DND-41 (cell line): ENCODE measurements around the gene KRT77.

Experiments
- EZH2 ChIP-seq: IDR thresholded peaks from 3 replicates; pipeline ENCODE4 v1.6.1; 2012; ENCODE audit warnings: borderline replicate concordance, low read depth, mild to moderate bottlenecking, moderate library complexity, low read length, inconsistent platforms; ENCODE audit not compliant: severe bottlenecking
- TF ChIP-seq, protein P1 (sequence below): IDR thresholded peaks from 2 replicates; pipeline ENCODE4 v1.5.1; 2012; ENCODE audit warnings: borderline replicate concordance, low read length, moderate library complexity, mild to moderate bottlenecking; ENCODE audit not compliant: poor library complexity, severe bottlenecking; ENCODE audit errors: extremely low read depth

DNA sequence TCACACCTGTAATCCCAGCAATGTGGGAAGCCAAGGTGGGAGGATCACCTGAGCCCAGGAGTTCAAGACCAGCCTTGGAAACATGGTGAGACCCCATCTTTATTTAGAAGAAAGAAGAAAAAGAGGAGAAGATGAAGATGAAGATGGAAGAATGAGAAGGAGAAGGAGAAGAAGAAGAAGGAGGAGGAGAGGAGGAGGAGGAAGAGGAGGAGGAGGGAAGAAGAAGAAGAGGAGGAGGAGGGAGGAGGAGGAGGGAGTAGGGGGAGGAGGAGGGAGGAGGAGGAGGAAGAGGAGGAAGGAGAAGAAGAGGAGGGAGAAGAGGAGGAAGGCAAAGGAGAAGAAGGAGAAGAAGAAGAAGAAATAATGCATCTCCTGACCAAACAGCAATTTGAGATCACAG is 14.1 kb downstream of the KRT77 start:
- no peak for TF ChIP-seq EZH2
- TF ChIP-seq, protein P1, sequence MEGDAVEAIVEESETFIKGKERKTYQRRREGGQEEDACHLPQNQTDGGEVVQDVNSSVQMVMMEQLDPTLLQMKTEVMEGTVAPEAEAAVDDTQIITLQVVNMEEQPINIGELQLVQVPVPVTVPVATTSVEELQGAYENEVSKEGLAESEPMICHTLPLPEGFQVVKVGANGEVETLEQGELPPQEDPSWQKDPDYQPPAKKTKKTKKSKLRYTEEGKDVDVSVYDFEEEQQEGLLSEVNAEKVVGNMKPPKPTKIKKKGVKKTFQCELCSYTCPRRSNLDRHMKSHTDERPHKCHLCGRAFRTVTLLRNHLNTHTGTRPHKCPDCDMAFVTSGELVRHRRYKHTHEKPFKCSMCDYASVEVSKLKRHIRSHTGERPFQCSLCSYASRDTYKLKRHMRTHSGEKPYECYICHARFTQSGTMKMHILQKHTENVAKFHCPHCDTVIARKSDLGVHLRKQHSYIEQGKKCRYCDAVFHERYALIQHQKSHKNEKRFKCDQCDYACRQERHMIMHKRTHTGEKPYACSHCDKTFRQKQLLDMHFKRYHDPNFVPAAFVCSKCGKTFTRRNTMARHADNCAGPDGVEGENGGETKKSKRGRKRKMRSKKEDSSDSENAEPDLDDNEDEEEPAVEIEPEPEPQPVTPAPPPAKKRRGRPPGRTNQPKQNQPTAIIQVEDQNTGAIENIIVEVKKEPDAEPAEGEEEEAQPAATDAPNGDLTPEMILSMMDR: no peak
